GM18951 (cell line): ENCODE data around the gene CCDC68.

Source experiments
- POLR2A ChIP-seq: IDR thresholded peaks from 4 replicates; pipeline ENCODE4 v1.6.1; 2011; ENCODE audit warnings: mild to moderate bottlenecking; ENCODE audit not compliant: insufficient read length, insufficient read depth; ENCODE audit errors: extremely low read depth
- in situ Hi-C: fragments of 300-500 bp; cut with MboI; formaldehyde crosslinking; loops from one replicate; pipeline ENCODE4 v1.12.0; 2022; ENCODE audit warnings: low sequenced_read_pairs, mixed read lengths, inconsistent platforms; ENCODE audit not compliant: unreplicated experiment

Gene CCDC68, protein sequence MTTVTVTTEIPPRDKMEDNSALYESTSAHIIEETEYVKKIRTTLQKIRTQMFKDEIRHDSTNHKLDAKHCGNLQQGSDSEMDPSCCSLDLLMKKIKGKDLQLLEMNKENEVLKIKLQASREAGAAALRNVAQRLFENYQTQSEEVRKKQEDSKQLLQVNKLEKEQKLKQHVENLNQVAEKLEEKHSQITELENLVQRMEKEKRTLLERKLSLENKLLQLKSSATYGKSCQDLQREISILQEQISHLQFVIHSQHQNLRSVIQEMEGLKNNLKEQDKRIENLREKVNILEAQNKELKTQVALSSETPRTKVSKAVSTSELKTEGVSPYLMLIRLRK

DNA sequence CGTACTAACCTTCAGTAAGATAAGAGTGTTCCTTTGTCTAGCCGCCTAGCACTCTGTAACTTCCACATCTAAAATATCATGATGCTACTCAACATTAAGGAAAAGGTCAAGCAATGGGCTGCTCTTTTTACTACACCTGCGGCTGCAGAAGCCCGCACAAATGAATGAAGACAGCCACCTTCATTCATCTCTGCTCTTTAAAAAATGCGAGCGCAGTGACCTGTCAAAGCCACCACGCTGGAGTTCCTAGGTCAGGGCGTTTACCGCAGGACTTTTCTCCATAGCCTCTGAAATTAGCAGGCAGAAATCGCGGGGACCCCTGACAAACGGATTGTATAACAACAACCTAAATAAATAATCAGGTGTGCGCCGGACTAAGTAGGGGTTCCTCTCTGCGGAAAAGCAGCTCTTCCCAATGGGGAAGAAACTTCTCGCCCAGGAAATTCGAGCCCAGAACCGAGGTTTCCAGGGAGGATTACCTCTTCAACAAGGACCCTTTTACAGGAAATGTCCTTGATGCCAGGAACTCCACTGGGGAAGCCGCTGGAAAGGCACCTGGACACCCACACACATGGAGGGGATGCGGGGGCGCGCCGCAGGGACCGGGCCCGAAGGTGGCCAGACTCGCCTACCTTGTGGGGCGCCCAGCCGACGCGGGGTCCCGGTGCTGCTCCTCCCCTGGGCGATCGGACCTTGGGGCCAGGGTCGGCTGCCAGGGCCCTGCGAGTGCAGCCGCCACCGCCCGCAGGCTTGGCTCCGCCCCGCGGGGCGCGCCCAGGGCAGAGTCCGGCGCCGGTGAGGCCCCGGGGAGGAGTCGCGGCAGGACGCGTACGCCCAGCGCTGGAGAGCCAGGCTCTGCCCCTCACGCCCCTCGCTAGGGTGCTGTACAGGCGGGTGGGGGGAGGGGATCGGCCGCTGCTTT, at the start of gene CCDC68:
CCDC68 (minus strand) TSS at position 758 of the 922 bp plus-strand sequence. CDS start 16,670 bp downstream, outside the sequence.
- no peak for TF ChIP-seq POLR2A
- in situ Hi-C loops, result no loop called here

DNA sequence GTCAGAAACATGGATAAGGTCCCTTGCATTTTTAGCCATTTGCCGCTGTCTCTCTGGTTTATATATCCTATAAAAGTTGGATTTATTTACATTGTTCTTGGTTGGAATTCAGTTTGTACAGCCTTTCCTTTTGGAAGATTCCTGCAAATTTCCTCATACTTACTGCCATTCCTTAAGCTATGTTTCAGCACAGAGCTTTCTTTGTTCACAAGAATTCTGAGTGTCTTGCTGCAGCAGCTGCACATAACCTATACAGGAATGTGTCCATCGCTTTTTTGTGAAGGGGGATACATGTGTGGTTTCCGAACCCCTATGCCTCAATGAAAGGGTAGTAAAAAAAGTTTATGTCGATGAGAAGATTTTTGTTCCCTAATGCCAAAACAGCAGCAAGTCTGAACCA, 48.3 kb upstream of the CCDC68 start:
- in situ Hi-C loops, result no loop called here
- TF ChIP-seq POLR2A, result no peak

DNA sequence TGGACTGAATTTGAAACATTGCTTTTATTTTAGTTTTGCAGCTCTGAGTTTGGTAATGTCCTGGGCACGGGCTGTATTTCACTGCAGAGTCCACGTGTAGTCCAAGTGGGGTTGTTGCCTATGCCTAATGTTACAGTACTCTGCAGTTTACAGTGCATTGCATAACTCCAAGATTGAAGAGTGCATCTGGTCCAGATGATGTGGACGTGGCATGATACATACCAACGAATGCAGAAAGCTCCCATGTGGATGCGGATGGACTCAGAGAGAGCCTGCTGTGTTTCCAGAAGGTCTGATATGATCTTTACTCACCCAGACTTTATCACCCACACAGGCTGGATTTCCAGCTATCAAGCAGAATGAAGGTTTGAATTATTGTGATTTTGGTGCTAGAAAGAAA, 44.4 kb upstream of the CCDC68 start:
- in situ Hi-C loops, result no loop called here
- no peak for TF ChIP-seq POLR2A

DNA sequence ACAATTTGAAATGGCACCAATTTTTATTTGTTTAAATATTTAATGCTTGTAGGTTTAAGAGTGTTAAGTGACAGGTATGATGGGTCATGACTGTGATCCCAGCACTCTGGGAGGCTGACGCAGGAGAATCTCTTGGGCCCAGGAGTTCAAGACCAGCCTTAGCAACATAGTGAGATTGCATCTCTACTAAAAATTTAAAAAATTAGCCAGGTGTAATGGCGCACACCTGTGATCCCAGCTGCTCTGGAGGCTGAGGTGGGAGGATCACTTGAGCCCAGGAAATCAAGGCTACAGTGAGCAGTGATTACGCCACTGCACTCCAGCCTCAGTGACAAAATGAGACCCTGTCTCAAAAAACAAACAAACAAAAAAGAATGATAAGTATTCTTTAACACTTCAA, 43.0 kb upstream of the CCDC68 start:
- in situ Hi-C loops, result no loop called here
- no peak for TF ChIP-seq POLR2A

DNA sequence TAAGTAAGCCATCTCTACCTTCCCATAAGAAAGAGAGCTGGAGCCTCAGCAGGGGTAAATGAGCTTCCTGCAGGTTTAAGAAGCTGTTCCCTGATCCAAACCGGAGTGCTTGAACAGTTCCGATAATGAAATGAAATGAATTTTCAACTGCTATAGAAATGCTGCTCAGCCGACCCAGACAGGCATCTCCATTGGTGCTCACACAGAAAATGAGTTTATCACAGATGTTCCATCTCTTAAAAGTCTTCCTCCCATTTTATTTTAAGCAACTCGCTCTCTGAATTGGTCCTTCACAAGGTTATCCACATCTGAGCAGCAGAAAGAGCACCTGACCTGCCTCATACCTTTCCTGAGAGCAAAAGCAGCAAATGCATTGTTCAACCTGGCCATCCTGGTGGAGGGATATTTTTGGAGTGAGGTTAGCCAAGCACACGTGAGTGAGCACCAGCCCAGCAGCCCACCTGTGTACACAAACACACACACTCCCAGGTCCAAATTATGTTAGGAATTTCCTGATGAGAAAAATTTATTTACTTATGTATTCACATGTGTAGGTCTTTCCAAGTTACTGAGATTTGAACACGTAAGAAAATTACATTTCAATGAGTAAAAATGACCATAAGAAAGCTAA, 42.2 kb upstream of the CCDC68 start:
- in situ Hi-C loops, result no loop called here
- no peak for TF ChIP-seq POLR2A

DNA sequence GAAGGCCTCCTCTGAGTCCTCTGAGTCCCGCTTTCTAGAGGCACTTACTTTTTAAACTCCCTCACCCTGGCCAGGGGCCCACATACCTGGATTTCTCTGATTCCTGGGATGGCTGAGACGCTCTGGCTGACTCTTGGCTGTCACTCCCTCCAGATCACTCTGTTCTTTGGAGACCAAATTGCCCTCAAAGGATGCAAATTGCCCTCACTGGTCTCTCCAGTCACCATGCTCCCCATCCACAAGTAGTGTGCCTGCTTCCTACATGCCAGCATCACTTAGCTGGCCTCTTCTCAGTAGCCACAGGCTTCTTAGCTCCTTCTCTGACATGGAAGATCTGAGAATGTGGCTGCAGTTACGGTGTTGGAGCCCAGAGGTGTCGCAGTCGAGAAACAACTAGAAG, 41.3 kb upstream of the CCDC68 start:
- TF ChIP-seq POLR2A, result no peak
- in situ Hi-C loops, result no loop called here

DNA sequence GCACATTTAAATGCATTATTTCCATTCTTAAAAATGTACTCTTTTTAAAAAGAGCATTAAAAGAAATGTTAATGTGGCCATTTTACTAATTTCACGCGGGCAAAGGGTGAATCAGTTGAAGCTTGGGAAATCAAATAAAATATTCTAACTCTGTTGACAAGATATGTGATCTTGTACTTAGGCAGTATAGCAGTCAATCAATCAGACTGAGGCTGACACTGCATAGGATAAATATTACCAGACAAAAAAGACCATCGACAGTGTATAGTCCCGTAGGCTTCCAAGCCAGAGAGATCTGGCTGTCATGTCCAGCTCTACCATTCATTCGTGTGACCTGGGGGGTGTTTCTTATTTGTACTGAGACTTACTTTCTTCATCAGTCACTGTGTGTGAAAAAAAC, 39.8 kb upstream of the CCDC68 start:
- TF ChIP-seq POLR2A, result no peak

DNA sequence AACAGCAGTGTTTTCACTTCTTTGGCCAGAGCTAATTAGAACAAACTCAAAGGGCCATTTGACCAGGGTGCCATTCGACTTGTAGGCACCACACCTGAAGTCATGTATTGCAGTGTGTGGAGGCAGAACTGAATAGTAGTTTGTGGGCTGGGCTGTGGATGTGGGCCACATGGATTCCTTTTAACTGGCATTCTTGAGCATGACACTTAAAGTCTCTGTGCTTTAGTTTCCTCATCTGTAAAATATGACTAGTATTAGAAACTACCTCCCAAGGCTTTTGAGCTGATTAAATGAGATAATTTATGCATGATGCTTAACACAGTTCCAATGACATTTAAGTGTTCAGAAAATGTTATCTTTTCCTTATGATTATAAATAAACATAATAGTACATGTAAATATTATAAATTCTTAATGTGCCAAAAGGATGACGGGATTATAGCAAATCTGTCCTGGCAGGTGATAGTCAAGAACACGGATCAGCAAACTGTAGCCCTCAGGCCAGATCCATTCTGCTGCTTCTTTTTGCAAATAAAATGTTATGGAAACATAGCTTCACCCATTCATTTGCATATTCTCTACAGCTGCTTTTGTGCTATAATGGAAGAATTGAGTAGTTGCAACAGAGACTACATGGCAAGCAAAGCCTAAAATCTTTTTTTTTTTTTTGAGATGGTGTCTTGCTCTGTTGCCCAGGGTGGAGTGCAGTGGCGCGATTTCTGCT, 36.3 kb upstream of the CCDC68 start:
- no peak for TF ChIP-seq POLR2A
- in situ Hi-C loops, result loop anchor here (25.0 kb wide), 2 partner anchors 308 to 433 kb away; no protein-coding TSS in a partner anchor

More for the DNA sequence above, 39.8 kb upstream of the CCDC68 start:
- in situ Hi-C loops, result loop anchor here (25.0 kb wide), 2 partner anchors 312 to 437 kb away; no protein-coding TSS in a partner anchor

DNA sequence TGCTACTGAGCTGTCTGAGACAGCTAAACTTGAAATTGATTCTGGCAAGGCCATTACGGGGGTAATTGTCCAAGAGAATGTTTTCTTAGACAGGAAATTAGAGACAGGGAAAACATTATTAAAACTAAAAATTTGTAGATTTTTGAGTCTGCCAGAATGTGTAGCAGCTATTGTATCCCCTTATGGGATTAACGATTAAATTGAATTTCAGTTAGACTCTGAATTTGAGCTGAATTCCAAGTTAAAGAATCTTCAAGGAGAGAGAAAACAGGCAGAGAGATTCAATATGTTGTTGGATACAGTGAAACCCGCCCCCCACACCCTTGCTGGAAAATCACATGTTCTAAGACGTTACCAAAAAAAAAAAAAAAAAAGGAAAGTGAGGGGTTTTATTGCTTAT, 32.7 kb upstream of the CCDC68 start:
- in situ Hi-C loops, result loop anchor here (25.0 kb wide), 2 partner anchors 305 to 430 kb away; no protein-coding TSS in a partner anchor
- no peak for TF ChIP-seq POLR2A

DNA sequence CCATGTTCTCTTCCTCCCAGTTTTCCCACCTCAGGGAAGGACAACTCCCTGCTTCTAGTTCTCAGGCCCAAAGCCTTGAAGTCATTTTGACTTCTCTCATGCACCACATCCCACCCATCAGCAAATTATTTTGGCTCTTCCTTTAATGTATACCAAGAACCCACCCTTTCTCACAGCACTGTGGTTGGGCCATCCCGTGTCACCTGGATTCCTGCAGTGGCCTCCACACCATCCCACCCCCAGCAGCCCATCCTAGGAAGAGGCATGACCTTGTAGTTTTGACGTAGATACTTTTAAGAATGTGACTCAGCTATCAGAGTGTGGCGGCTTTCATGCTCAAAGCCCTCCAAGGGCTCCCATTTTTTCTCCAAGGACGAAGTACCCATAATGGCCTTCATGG, 25.6 kb upstream of the CCDC68 start:
- in situ Hi-C loops, result loop anchor here (25.0 kb wide), 2 partner anchors 298 to 423 kb away; no protein-coding TSS in a partner anchor

DNA sequence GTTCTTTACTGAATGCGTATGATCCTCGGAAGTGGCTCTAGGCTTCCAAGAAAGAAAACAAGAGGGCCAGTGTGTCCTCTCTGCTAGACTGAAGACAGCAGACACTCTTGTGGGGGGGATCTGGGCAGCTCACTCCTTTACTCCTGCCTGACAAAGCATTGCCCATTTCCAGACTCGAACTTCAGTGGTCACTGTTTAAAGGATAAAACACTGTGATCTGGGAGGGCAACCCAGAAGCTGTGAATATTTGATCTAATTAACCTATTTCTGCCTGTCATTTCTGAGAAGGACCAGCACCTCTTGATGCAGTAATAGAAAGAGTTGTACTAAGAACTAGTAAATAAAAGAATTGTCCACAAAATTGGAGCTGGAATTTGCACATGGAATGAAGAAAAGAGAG, 24.5 kb upstream of the CCDC68 start:
- in situ Hi-C loops, result loop anchor here (25.0 kb wide), 2 partner anchors 296 to 421 kb away; no protein-coding TSS in a partner anchor

More for the DNA sequence above, 25.6 kb upstream of the CCDC68 start:
- TF ChIP-seq POLR2A, result no peak

DNA sequence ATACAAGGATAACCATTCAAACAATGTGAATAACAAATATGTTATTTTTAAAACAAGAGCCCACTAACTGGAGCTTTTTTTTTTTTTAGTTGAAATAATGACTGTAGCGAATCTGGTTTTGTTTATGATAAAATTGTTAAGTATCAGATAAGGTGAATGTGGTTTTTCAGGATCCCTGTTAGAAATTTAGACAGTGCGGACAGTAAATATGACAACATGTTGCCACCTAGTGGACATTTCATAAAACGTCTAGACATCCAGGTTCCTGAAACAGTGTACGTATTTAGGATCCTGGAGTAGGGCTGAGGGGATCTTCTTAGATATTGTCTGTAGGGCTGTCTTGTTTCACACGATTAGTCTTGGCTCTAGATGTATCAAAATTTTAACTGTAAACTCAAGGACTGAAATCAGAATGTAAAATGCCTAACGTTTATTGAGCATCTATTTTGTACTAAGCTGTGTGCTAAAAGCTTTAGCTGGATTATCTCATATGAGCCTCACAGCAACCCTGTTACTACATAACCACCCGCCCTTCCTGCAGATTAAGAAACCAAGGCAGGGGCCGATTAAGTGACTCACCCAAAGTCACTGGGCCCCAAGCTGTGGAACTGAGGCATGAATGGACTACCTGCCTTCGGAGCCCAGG, 23.9 kb upstream of the CCDC68 start:
- TF ChIP-seq POLR2A, result no peak
- in situ Hi-C loops, result loop anchor here (25.0 kb wide), 2 partner anchors 296 to 421 kb away; no protein-coding TSS in a partner anchor

More for the DNA sequence above, 24.5 kb upstream of the CCDC68 start:
- no peak for TF ChIP-seq POLR2A
